ENCODE results near the gene MEF2D. TPM values are rescaled to one million over a fixed set of nuclear protein-coding genes. Genes with fewer than 3 reads are reported as not detected.

Gene MEF2D
- total RNA-seq, 2 experiments from 2014 or later = 32.1 to 33.6 TPM

DNA sequence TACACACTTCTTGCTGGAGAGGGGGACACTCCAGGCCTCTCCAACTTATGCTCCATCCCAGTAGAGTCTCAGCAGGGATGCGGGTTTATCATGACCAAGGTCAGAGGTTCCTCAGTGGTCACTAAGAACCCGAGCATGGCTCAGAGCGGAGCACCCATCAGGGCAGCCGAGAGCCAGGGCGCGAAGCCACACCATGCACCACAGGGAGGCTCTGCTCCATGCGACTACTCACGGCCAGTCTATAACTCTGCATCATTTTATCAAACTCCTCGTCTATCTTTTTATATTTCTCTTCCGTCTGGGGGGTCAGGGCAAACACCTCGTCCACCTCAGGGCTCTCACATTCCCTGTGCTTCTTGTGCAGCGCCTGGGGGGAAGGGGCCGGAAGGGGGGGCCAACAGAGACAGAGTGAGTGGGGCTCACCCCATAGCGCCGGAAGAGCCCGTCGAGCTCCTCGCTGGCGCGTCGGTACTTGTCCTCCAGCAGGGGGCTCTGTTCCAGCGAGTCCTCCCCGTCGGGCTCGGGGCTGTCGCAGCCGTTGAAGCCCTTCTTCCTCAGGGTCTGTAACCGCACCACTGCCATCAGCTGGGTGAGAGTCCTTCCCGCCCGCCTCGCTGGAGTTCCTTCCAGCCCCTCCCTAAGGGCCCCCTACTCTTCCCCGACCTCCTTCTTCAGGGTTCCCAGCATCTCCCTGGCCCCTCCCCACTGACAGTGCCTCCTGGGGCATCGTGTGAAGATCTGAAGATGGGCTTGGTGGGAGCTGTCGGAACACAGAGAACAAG is 20.0 kb downstream of the MEF2D start:
- Mint-ChIP-seq H3K4me3 (peak overlapping the region; percentile 25), H3K9me3 (ENCODE audit: low read depth) (no peaks in the 10 kb centered on the region), H3K27ac (peak overlapping the region; percentile 72), H3K27me3 (no peaks in the 10 kb centered on the region), H3K36me3 (ENCODE audit: low read depth) (peaks cover 51% of the 10 kb centered on the region), H3K4me1 (peaks cover 64% of the 10 kb centered on the region)
- ATAC-seq = peak; percentile 82
- POLR2A ChIA-PET = interaction anchor here (0.6 to 1.7 kb wide), 6 partner anchors 8 to 24 kb away, joined by 3 to 7 read pairs (median 4); partner anchors contain the start of gene MEF2D
- CTCF ChIA-PET = interaction anchor here (0.6 to 4.2 kb wide), 38 partner anchors 9 to 247 kb away, joined by 3 to 45 read pairs (median 5); partner anchors contain the start of genes MEF2D, NAXE and TTC24
- DNase-seq = peak; percentile 89
- intact Hi-C loops (cut with DNase I, micrococcal nuclease) = loop anchor here (1.0 to 5.0 kb wide), 8 partner anchors 19 to 128 kb away; partner anchors contain the start of genes GPATCH4 (in 1 of the 2), MEF2D (in 1 of the 2) and NAXE (in 1 of the 2)

DNA sequence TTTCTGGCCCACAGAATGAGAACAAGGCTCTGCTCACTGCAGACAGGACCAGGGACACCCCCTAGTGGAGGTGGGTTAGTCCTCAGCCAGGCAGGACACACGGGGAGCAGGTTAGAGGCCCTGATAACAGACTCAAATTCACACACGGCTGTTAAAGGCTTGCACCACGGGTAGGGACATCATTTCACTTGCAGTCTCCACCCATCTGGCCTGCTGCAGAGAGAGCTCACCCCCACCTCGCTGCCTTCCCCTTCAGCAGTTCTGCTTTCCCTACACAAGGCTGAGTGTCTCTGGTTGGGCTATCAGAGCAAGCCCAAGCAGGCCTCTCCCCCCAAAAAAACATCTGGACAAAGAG is 20.6 kb downstream of the MEF2D start:
- H3K36me3 Mint-ChIP-seq (ENCODE audit: low read depth) = peaks cover 56% of the 10 kb centered on the region
- no peak for DNase-seq
- H3K27me3 Mint-ChIP-seq = no peaks in the 10 kb centered on the region
- peak overlapping the region; percentile 72 for H3K27ac Mint-ChIP-seq
- no peak overlapping the region for H3K4me3 Mint-ChIP-seq
- ChIA-PET CTCF (interaction anchor here (0.6 to 4.2 kb wide), 30 partner anchors 8 to 248 kb away, joined by 3 to 45 read pairs (median 5); partner anchors contain the start of genes MEF2D, NAXE and TTC24), POLR2A (interaction anchor here (0.6 to 1.7 kb wide), 6 partner anchors 9 to 25 kb away, joined by 3 to 7 read pairs (median 4); partner anchors contain the start of gene MEF2D)
- H3K9me3 Mint-ChIP-seq (ENCODE audit: low read depth) = no peaks in the 10 kb centered on the region
- intact Hi-C loops (cut with DNase I, micrococcal nuclease) = loop anchor here (1.0 to 5.0 kb wide), 7 partner anchors 20 to 129 kb away; partner anchors contain the start of genes GPATCH4 (in 1 of the 2), MEF2D (in 1 of the 2) and NAXE (in 1 of the 2)
- no peak for ATAC-seq
- H3K4me1 Mint-ChIP-seq = peaks cover 66% of the 10 kb centered on the region

DNA sequence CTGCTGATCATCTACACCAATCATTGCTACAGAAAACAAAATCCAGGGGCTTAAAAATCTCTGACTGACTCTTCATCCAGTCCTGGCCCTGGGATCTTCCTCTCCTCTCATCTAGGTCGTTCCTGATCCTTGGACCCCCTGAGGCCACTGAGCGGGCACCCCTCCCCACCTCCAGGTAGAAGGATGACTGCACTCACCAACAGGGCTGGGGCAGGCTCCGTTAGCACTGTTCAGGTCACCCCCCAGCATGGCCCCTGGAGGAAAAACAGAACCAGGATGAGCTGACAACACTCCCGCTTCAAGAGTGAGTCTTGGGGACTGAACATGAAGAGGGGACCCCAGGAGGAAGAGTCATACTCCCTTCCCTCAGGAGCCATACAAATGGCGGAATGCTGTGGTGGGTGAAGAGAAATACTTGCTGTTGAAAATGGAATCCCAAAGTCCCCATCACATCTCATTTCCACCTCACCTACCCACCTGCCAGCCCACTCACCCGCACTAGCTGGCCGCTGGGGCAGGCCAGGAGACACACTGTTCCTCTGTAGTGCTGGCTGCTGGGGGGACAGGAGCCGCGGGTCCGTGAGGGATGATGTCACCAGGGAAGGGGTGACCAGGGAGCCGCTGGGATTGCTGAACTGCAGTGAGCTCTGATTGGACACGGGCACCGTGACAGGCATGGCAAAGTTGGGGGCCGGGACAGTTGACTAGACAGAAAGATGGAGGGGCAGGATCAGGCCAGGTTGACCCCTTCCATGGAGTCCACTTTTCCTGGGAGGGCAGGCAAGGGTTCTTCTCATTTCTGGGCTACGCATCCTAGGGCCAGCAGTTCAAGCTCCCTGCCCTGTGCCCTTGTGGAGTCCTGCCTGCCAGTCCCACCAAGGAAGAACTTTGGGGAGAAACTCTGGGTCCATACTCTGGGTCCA is 21.2 kb downstream of the MEF2D start:
- Mint-ChIP-seq H3K36me3 (ENCODE audit: low read depth) (peaks cover 58% of the 10 kb centered on the region), H3K27me3 (no peaks in the 10 kb centered on the region), H3K4me3 (no peak overlapping the region), H3K27ac (peak overlapping the region; percentile 7), H3K4me1 (peaks cover 63% of the 10 kb centered on the region), H3K9me3 (ENCODE audit: low read depth) (no peaks in the 10 kb centered on the region)
- DNase-seq (no peak), ATAC-seq (no peak)
- ChIA-PET CTCF (interaction anchor here (0.8 to 4.2 kb wide), 3 partner anchors 12 to 23 kb away, joined by 4 to 45 read pairs (median 36); partner anchors contain the start of gene MEF2D), POLR2A (interaction anchor here (1.7 kb wide), 1 partner anchor 26 kb away, joined by 4 read pairs; no protein-coding TSS in a partner anchor)
- intact Hi-C loops (cut with DNase I, micrococcal nuclease) = loop anchor here (1.0 to 5.0 kb wide), 7 partner anchors 21 to 129 kb away; partner anchors contain the start of genes GPATCH4 (in 1 of the 2), MEF2D (in 1 of the 2) and NAXE (in 1 of the 2)

DNA sequence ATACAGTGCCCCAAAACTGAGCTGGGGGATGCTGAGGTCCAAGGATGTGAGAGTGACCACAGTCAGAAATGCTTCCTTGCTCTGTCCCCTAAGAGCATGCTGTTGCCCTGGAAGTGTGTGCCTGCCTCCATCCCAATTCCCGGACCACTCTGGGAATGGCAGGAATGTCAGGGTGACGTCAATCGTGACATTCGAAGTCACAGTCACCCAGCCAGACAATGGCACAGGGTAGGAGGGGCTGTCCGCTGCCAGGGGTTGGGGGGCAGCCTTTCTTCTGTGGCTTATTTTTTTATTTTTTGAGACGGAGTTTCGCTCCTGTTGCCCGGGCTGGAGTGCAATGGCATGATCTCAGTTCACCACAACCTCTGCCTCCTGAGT is 22.3 kb downstream of the MEF2D start:
- H3K4me1 Mint-ChIP-seq = peaks cover 56% of the 10 kb centered on the region
- POLR2A ChIA-PET = no interaction called here
- CTCF ChIA-PET = interaction anchor here (0.7 kb wide), 1 partner anchor 21 kb away, joined by 3 read pairs; no protein-coding TSS in a partner anchor
- DNase-seq = no peak
- H3K36me3 Mint-ChIP-seq (ENCODE audit: low read depth) = peaks cover 70% of the 10 kb centered on the region
- ATAC-seq = no peak
- intact Hi-C loops (cut with DNase I, micrococcal nuclease) = no loop called here
- peak overlapping the region; percentile 48 for H3K27ac Mint-ChIP-seq
- no peaks in the 10 kb centered on the region for H3K9me3 Mint-ChIP-seq (ENCODE audit: low read depth)
- H3K27me3 Mint-ChIP-seq = no peaks in the 10 kb centered on the region
- no peak overlapping the region for H3K4me3 Mint-ChIP-seq

DNA sequence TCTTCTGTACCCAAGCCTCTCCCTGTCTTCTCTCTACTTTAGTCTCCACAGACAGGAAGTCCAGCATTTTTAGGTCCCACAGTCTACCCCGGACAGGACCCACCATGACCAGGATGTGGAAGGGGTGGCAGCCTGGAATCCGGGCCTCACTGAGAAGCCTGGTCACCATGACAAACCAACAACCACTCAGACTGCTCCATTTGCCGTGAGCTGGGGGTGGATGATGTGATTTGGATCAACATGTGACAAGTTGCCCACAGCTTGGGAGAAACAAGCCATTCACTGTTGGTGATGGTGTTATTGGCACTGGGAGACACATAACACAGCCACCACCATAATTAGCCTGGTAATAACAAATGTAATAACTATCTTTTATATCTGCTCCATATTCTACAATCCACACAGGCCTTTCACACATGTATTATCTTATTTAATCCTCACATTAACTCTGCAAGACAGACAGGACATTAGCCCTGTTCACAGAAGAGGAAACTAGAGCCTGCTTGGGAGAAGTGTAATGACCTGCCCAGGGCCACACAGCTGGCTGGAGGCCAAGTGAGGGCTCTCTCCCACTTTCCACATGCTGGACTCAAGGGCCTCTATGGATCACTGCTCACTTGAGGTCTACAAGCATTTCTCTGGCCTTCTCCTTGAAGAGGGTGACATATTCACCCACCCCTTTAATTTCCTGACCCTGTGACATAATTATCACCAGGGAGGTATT is 22.9 kb downstream of the MEF2D start:
- intact Hi-C loops (cut with DNase I, micrococcal nuclease) = no loop called here
- DNase-seq (no peak), ATAC-seq (no peak)
- Mint-ChIP-seq H3K4me1 (peaks cover 50% of the 10 kb centered on the region), H3K9me3 (ENCODE audit: low read depth) (no peaks in the 10 kb centered on the region), H3K27me3 (no peaks in the 10 kb centered on the region), H3K27ac (peak overlapping the region; percentile 48), H3K36me3 (ENCODE audit: low read depth) (peaks cover 73% of the 10 kb centered on the region), H3K4me3 (no peak overlapping the region)
- ChIA-PET CTCF (interaction anchor here (0.7 kb wide), 1 partner anchor 21 kb away, joined by 3 read pairs; no protein-coding TSS in a partner anchor), POLR2A (no interaction called here)

DNA sequence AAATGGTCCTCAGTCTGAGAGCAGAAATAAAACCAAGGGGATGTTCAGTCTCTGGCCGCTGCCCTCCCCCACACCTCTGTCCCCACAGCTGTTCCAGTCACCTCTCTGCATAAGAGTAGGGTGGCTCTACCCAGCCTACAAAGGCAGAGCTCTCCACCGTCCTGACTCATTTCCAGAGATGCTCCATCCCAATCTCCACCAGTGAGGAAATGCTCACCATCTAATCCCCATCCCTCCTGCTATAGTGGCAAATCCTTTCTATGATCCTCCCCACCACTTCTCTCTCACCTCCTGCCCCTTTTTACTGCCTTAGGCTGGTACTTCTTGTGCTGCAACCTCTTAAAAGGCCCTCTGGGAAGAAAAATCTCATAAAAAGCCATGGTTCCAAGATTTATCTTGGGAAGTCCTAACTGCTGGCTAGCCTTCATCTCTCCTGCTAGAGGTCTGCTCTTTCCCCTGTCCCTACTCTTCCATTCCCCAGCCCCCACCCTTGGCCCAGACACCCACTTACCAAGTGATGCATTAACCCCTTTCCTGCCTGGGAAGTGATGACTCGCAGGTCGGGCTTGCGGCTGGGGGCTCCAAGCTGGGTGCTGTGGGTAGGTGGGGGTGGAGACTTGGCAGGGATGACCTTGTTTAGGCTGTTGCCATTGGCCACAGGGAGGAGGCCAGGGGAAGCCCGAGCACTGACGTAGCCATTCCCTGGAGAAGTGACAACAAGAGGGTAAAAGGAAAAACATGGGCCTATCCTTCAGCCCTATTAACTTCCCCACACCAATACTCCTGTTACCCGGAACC is 23.9 kb downstream of the MEF2D start:
- Mint-ChIP-seq H3K27ac (peak overlapping the region; percentile 48), H3K4me1 (peaks cover 40% of the 10 kb centered on the region), H3K9me3 (ENCODE audit: low read depth) (no peaks in the 10 kb centered on the region), H3K36me3 (ENCODE audit: low read depth) (peaks cover 76% of the 10 kb centered on the region), H3K27me3 (no peaks in the 10 kb centered on the region), H3K4me3 (no peak overlapping the region)
- ChIA-PET CTCF (interaction anchor here (1.0 kb wide), 1 partner anchor 31 kb away, joined by 3 read pairs; no protein-coding TSS in a partner anchor), POLR2A (interaction anchor here (0.9 kb wide), 1 partner anchor 22 kb away, joined by 4 read pairs; no protein-coding TSS in a partner anchor)
- ATAC-seq = peak; percentile 33
- intact Hi-C loops (cut with DNase I, micrococcal nuclease) = no loop called here
- DNase-seq = peak; percentile 69

DNA sequence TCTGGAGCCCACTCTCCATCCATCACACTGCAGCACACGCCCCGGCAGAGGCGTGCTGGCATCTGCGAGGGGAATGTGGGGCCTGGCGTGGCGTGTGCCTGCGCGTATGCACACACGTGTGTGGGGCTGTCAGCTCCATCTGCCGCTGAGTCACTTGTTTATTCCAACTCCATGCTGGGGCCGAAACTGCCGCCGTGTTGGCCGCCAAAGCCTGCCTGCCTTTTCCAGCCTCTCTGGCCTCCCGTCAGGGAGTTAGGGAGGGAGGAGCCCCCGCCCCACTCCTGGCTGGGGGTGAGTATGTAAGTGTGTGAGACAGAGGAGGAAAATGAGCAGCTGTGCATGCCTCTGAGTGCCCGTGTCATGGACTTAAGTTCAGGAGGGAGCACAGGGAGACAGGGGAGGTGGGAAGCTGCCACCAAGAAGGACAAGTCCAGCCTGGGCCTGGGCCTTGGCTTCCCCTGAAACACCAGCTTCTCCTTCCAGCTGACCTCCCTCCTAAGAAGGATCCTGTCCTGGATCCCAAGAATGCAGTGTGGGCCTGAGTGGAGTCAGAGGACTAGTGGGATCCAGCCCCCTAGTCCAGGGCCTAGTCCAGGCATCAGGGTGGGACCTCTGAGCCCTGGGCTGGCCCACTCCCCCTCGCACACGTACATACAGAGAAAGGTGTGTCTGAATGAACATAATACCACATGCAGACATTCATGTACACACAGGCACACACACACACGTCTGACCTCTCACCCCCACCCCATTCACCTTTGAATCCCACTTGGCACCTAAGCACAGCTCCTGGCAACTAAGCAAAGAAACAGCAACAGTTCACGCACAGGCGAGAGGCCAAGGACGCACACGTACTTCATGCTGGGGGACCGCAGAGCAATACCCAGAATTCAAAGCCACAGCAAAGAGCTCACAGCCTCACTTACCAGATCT is 24.7 kb downstream of the MEF2D start:
- Mint-ChIP-seq H3K27me3 (no peaks in the 10 kb centered on the region), H3K4me1 (peaks cover 32% of the 10 kb centered on the region), H3K27ac (peak overlapping the region; percentile 48), H3K9me3 (ENCODE audit: low read depth) (no peaks in the 10 kb centered on the region), H3K4me3 (no peak overlapping the region), H3K36me3 (ENCODE audit: low read depth) (peaks cover 68% of the 10 kb centered on the region)
- DNase-seq (no peak), ATAC-seq (no peak)
- intact Hi-C loops (cut with DNase I, micrococcal nuclease) = no loop called here
- CTCF ChIA-PET = interaction anchor here (0.9 to 1.3 kb wide), 3 partner anchors 11 to 133 kb away, joined by 3 read pairs; no protein-coding TSS in a partner anchor
- POLR2A ChIA-PET = no interaction called here

DNA sequence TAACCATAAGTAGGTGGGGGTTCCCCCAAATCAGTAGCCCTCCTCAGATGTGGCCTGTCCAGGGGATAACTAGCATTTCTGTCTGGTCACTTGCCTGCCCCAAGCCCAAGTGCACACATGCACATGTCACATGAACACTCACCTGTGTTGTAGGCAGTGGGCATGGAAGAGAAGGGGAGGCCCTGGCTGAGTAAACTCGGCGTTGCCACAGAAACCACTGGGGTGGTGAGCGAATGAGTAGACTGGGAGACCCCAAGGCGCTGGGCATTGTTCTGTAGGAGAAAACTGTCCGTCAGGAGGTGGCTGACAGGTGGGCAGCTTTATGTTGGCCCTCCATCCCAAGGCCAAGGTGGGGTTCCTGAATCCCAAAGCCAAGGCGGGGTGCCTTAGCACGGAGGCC is 25.6 kb downstream of the MEF2D start:
- Mint-ChIP-seq H3K27me3 (no peaks in the 10 kb centered on the region), H3K36me3 (ENCODE audit: low read depth) (peaks cover 60% of the 10 kb centered on the region), H3K9me3 (ENCODE audit: low read depth) (no peaks in the 10 kb centered on the region), H3K4me3 (no peak overlapping the region), H3K27ac (peak overlapping the region; percentile 31), H3K4me1 (peaks cover 24% of the 10 kb centered on the region)
- POLR2A ChIA-PET = no interaction called here
- CTCF ChIA-PET = interaction anchor here (0.9 to 1.3 kb wide), 2 partner anchors 12 to 134 kb away, joined by 3 read pairs; no protein-coding TSS in a partner anchor
- DNase-seq (no peak), ATAC-seq (no peak)
- intact Hi-C loops (cut with DNase I, micrococcal nuclease) = no loop called here

Measured in activated CD4-positive, alpha-beta T cell treated with anti-CD3 and anti-CD28 coated beads for 36 hours (primary cell).